NCI-H2107 treated with DMSO at 0.1 percent for 48 hours (cell line): ENCODE results near the gene TPP1.

Source experiments
- DNase-seq: peaks from one replicate; lab custom pipeline; 2025; ENCODE audit not compliant: unreplicated experiment; lab: John Stamatoyannopoulos, UW

The TPP1 gene

DNA sequence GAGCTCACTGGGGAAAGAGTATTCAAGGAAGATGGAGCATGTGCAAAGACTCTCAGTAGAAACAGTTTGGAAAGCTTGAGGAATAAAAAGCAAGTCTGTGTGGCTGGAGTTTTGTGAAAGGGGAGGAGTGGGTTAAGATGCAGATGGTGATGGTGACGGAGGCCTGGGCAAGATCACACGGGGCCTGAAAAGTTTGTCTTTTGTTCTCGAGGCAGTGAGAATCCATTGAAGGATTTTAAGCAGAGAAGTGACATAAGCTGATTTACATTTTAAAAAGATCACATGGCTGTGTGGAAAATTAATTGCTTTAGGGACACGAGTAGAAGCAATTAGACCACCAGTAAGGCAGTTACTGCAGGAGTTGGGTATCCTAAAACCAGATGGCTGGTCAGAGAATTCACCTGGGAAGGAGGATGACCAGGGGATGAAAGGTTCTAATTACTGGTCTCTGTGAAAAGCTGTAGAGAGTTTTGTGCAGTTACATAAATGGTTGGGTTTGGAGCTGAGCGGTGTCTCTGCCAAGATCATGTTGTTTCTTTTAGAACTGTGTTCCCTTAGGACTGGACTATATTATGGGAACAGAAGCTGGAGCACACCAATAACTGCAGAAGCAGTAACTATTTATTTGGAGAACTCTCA, 22.9 kb downstream of the TPP1 start:
- no peak for DNase-seq

DNA sequence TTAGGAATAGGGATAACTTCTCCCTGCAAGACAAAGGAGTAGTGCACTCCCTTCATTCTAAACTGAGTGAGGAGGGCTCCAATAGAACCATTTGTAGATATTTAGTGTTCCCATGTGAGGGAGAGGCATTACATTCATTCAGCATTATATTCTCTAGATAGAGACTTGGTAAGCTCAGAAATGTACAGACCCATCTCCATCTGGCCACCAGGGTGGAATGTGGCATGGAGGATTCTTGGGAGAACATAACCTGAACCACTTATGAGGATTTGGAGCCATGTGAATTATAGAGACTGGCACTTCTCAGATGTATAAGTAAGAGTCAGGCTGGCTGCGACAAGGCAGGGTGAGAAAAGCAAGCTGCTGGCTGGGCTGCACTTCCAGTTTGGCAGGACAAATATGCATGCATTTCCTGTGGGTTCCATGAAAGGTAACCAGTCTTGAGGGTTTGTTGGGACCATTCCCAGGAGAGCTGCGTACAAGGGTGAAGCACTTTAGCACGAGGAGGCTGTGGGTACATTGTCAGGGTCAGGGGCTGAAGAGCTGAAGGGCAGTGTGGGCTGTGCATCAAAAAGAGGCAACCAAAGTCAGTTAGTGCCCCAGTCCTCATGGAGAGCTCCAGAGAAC, 25.0 kb downstream of the TPP1 start:
- no peak for DNase-seq

DNA sequence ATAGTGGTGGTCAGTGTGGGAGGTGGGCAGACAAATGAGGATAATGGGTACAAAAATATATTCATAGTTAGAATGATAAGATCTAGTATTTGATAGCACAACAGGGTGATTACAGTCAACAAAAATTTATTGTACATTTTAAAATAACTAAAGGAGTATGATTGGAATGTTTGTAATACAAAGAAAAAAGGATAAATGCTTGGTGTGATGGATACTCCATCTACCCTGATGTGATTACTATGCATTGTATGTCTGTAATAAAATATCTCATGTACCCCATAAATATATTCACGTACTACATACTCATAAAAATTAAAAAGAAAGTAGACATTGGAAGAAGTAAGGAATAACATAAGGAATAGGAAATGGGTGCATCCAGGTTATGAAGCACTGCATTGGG, 31.2 kb downstream of the TPP1 start:
- no peak for DNase-seq

DNA sequence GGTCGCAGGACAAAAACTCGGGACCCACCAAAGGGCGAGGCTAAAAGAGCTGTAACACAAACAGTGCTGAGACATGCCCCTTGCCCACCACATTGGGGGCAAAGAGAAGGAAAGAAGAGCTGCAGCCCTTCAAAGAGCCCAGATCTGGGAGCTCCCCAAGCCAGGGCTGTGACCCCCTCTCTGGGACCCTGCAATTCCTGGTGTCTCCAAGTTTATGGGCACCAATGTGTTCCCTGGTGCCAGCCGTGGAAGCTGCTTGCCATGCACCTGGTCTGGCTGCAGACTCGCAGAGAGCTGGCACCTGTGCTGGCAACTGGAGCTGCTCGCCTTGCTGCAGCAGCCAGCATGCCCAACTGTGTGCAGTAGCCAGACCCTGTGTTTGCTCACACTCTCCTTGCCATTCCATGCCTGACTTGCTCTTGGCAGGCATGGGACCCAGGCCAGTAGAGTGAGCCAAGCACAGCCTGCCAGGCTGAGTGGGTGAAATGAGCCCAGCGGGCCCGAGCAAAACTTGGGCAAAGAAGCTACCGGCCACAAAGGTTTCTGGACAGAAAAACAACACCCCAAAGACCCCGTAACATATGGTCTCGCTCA, 31.8 kb downstream of the TPP1 start:
- no peak for DNase-seq

DNA sequence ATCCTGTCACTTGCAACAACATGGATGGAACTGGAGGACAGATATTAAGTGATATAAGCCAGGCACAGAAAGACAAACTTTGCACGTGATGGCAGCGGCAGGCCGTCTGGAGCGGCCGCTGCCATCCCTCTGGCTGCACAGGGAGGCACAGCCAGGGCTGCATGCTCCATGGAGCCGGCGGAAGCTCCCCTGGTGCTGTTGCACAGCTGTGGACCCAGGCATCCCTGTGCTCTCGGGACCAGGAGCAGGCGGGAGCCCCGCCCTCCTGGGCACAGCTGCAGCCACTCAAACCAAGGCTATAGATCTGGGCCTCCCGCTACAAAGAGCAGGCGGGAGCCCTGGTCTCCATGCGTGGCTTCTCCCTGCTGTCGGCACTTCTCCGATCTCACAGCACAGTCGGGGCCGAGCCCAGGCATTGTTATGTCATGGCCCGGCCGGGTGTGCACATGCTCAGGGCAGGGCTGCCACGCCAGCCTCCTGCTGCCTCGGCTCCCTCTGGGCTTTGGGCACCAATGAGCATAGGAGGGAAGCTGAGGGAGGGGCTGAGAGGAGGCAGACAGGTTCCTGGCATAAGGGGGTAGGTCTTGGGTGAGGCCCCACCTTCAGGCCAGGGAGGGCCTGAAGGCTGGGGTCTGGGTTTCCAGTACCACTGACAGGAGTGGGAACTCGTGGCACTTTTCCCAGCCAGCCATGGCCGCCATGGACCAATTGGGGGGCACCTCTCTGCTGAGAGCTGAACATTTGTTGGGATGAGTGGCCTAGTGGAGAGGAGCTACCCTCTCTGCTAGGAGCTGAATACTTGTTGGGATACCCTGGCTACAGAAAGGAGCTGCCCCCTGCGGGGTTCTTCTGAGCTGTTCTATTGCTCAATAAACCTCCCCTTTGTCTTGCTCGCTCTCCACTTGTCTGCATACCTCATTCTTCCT, 32.5 kb downstream of the TPP1 start:
- DNase-seq = no peak

DNA sequence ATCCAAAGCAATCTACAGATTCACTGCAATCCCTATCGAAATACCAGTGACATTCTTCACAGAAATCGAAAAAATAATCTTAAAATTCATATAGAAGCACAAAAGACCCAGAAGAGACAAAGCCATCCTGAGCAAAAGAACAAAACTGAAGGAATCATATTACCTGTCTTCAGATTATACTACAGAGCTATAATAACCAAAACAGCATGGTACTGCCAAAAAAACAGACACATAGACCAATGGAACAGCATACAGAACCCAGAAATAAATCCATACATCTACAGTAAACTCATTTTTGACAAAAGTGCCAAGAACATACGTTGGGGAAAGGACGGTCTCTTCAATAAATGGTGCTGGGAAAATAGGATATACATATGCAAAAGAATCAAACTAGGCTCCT, 34.7 kb downstream of the TPP1 start:
- no peak for DNase-seq

DNA sequence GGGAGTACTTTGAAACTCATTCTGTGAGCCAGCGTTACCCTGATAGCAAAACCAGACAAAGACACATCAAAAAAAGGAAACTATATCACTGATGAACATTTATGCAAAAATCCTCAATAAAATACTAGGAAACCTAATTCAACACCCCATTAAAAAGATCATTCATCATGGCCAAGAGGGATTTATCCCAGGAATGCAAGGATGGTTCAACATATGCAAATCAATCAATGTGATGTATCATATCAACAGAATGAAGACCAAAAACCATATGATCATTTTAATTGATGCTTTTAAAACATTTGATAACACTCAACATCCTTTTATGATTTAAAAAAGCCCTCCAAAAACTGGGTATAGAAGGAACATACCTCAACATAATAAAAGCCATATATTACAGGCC, 35.6 kb downstream of the TPP1 start:
- no peak for DNase-seq

DNA sequence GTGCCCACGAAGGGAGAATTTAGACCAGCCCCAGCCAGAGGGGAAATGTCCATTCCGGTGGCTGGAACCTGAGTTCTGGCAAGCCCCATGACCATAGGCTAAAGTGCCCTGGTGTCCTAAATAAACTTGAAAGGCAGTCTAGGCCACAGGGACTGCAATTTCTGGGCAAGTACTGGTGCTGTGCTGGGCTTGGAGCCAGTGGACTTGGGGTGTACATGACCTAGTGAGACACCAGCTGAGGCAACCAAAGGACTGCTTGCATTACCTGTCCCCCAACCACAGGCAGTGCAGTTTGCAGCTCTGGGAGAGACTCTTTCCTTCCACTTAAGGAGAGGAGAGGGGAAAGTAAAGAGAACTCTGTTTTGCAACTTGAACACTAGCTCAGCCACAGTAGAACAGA, 39.5 kb downstream of the TPP1 start:
- no peak for DNase-seq

DNA sequence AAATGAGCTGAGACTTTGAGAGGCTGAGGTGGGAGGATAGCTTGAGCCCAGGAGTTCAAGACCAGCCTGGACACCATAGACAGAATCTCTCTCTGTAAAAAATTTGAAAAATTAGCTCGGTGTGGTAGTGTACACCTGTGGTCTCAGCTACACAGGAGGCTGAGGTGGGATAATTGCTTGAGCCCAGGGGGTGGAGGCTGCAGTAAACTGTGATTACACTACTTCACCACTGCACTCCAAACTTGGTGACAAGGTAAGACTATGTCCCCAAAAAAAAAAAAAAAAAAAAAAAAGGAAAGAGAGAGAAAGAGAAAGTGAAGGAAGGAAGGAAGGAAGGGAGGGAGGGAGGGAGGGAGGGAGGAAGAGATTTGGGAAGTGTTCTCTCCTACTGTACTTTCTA, 41.1 kb downstream of the TPP1 start:
- DNase-seq = no peak

DNA sequence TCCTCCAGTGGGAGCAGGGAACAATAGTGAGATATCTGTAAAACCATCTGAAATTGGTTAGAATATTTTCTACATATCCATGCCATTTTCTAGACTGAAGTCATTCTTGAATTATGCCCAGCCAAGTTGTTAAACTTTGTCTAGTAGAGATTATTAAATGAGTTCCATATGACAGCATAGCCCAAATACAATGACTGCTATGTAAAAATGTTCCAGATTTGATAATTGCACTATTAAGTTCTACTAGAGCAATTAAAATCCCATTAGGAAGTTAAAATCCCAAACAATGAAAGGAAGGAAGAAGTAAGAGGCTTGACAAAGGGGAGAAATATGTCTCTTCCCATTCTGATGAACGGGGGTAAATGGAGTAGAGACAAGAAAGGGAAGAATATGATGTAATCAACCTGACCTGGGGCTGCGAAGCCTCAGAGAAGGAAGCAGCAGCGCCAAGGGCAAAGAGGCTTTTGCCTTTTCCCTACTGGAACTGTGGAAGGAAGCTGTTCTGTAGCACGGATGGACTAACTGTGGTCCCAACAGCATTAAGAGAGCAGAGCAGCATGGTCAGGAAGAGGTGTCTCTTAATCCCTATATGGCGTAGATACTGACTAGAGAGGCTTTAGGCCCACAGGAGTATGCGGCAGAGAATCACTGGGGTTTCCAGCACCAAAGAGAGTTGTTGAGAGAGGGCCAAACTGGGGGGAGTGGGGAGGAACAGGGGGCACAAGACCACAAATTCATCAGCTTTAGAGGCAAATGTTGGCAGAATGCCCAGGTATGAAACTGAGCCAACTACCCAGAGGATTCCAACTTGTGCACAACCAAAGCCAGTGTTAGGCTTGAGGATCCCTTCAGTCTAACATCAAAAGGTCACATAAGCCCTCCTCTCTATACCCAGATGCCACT, 42.5 kb downstream of the TPP1 start:
- peak; percentile 10 for DNase-seq

DNA sequence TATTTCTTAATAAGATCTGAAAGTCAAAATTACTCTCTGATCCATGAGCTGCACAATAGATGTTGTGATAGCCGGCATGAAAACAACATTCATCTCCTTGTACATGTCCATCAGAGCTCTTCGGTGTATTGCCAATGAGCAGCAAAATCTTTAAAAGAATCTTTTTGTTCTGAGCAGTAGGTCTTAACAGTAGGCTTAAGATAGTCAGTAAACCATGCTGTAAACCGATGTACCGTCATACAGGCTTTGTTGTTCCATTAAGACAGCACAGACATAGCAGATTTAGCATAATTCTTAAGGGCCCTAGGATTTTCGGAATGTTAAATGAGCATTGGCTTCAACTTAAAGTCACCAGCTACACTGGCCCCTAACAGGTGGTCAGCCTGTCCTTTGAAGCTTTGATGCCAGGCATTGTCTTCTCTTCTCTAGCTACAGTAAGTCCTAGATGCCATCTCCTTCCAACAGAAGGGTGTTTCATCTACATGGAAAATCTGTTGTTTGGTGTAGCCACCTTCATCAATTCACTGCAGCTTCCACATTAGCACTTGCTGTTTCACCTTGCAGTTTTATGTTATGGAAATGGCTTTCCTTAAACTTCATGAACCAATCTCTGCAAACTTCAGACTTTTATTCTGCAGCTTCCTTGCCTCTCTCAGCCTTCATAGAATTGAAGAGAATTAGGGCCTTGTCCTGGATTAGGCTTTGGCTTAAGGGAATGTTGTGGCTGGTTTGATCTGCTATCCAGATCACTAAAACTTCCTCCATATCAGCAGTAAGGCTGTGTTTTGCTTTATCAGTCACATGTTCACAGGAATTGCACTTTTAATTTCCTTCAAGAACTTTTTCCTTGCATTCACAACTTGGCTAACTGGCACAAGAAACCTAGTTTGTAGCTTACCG, 44.2 kb downstream of the TPP1 start:
- no peak for DNase-seq

DNA sequence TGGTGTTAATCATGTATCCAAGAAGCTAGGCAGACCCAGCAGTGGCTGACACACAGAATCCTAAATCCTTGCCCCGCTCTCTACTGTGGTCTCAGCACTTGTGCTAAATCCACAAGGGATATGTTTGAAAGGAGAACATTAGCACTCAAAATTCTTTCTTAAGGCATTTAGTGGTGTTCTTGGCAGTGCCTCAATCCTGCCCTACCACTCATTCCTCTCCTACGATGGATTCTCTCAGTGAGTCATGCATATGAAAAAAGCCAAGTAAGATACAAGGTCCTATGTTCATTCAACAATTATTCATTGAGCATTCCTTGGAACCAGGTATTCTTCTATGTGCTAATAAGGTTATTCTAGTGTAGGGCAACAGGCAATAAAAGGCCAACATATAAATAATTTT, 47.0 kb downstream of the TPP1 start:
- no peak for DNase-seq

DNA sequence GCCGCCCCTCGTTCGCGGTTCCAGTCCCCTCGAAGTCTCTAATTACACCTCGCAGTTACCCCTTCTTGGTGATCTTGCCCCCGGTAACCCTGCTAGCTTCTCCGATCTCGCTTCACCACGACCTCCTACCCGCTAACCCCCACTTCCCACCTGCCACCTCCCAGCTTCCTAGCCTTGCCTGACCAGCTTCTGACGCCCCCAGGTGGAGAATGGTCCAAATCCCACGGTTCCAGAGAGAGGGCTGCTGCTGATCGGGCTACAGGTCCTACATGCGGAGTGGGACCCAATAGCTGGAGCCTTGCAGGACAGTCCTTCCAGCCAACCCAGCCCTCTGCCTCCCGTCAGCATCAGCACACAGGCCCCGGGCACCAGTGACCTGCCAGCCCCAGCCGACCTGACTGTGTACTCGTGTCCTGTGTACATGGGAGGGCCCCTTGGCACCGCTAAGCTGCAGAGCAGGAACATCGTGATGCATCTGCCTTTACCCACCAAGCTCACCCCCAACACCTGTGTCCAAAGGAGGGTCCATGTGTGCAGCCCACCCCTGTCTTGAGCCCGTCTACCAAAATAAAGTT, 47.7 kb downstream of the TPP1 start:
- no peak for DNase-seq

DNA sequence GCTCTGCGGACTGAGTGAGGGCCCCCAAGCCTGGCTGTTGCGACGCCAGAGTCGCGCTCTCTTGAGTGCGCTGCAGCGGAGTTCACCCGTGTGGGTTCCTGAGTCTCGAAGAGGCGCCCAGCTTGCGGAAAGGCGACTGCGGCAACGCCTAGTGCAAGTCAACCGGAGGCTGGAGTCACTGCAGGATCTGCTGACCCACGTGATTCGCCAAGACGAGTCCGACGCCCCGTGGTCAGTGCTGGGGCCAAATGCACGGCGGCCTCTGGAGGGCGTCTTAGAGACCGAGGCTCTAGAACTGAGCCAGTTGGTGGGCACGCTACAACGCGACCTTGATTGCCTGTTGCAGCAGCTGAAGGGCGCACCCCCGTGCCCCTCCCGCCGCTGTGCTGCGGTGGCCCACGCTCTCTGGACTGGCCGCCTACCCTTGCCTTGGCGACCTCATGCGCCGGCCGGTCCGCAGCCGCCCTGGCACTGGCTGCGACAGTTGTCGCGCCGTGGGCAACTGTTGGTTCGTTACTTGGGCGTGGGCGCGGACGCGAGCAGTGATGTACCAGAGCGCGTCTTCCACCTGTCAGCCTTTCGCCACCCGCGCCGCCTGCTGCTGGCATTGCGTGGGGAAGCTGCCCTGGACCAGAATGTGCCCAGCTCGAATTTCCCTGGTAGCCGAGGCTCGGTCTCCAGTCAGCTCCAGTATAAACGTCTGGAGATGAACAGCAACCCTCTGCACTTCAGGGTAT, 48.4 kb downstream of the TPP1 start:
- no peak for DNase-seq

DNA sequence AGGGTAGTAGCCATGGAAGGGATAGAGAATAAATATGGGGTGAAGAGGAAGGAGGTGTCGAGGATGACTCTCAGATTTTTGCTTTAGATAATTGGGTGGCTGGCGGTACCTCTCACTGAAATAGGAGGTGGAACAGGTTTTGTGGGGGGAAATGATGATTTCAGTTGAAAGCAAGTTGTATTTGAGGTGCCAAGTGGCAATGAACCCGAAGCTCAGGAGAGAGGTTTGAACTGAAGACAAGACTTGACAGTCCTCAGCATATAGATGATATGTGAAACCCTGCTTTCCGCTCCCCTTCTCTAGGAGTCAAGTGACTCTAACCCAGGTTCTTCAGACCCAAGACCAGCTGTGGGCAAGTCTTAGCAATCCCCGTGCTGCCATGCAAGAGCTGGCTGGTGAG, 49.5 kb downstream of the TPP1 start:
- no peak for DNase-seq

DNA sequence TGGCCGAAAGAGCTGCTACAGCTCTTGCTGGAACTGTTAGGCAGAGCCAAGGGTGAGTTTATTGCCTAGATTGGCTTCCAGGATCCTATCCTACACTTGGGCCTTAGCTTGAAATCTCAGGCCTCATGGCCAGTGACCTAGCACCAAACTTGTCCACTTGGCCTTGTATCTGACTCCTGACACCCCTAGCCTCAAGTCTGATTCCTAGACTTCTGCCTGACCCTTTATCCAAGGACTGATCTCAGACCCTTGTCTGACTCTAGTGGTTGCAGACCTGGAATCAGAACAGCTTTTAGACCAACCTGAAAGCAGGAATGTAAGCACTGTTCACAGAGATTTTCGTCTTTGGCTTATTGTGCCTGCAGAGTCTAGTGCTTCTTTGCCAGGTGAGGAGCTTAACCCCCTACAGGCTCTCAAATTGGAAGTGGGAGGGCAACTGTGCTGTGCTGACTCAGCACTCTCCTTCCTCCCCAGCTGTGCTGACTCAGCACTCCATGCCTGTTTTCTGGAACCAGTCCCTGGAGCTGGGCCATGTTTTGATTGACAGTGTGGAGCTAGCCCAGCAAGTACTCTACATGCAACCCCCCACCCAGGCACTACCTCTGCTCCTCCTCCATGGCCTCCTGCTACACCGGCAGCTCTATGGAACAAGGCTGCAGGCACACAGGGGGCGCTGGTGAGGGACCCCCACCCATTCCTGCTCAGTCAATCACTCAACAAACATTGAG, 50.9 kb downstream of the TPP1 start:
- no peak for DNase-seq

DNA sequence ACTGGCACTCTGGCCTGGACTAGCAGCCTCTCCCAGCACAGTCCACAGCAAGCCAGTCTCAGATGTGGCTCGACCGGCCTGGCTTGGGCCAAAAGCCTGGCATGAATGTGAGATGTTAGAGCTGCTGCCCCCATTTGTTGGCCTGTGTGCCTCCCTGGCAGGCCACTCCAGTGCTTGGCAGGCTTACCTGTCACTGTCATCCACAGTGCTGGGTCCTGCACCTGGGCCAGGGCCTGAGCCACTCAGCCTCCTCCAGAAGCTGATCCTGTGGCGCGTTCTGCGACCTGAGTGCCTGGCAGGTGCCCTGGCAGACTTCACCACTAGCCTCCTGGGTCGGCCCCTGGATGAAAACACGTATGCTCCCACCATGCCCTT, 51.9 kb downstream of the TPP1 start:
- DNase-seq = no peak

DNA sequence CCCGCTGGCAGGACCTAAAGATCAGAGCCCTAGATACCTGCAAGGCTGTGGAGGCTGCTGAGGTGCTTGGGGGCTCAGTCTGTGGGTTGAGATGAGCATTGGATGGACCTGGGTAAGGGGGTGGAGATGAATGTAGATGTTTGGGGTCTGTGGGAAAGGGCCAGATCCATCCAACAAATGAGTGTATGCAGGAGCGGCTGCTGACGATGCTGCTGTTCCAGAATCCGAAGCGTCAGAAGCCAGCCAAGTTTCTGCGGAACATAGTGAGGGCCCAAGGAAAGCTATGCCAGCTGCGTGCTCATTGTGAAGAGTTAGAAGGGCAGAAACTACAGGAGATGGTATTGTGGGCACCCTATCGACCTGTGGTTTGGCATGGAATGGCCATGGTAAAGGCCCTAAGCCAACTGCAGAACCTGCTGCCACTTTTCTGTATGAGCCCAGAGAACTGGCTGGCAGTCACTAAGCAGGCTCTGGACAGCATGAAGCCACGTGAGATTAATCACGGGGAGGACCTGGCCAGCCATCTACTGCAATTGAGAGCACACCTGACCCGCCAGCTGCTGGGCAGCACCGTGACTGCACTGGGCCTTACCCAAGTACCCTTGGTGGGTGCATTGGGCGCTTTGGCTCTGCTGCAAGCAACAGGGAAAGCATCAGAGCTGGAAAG, 52.4 kb downstream of the TPP1 start:
- DNase-seq = no peak
